HCT116 (cell line): ENCODE data around the gene NUP210.

ENCODE experiments used
- CEBPB ChIP-seq: IDR thresholded peaks from 2 replicates; pipeline ENCODE4 v1.6.1; 2012; ENCODE audit warnings: low read depth
- EGR1 ChIP-seq: IDR thresholded peaks from 2 replicates; pipeline ENCODE4 v1.6.1; 2012; ENCODE audit warnings: low read depth
- EZH2 ChIP-seq: fragments of 200-600 bp; sonication (generic); IDR thresholded peaks from 2 replicates; pipeline ENCODE4 v1.6.1; 2017; ENCODE audit warnings: antibody characterized with exemption, mixed run types
- EZH2phosphoT487 ChIP-seq: fragments of 200-600 bp; IDR thresholded peaks from 2 replicates; pipeline ENCODE4 v1.6.1; 2018; ENCODE audit warnings: antibody characterized with exemption, borderline replicate concordance
- FOSL1 ChIP-seq: IDR thresholded peaks from 2 replicates; pipeline ENCODE4 v1.6.1; 2012; ENCODE audit warnings: low read depth
- JUND ChIP-seq: IDR thresholded peaks from 2 replicates; pipeline ENCODE4 v1.6.1; 2012
- POLR2AphosphoS5 ChIP-seq: IDR thresholded peaks from 2 replicates; pipeline ENCODE4 v1.6.1; 2011; ENCODE audit warnings: mild to moderate bottlenecking, low read depth, low read length, moderate library complexity
- RAD21 ChIP-seq: IDR thresholded peaks from 2 replicates; pipeline ENCODE4 v1.6.1; 2012; ENCODE audit warnings: low read depth, mild to moderate bottlenecking
- TF ChIP-seq, protein P1 (sequence below), 3 experiments: fragments of 200-600 bp in 1 of 3; sonication (generic) in 1 of 3; IDR thresholded peaks in 2 of 3; conservative IDR thresholded peaks in 1 of 3; 2 replicates each; pipeline ENCODE4 v1.5.1; 2012 to 2017; ENCODE audit warnings: low read depth in 2 of 3, low read length in 2 of 3, antibody characterized with exemption in 1 of 3, borderline replicate concordance in 1 of 3, control low read depth in 1 of 3, mild to moderate bottlenecking in 1 of 3, mixed read lengths in 1 of 3, mixed run types in 1 of 3, moderate library complexity in 1 of 3; ENCODE audit not compliant: insufficient read depth in 1 of 3
- TF ChIP-seq, protein P2 (sequence below): IDR thresholded peaks from 2 replicates; pipeline ENCODE4 v1.6.1; 2011; ENCODE audit warnings: mild to moderate bottlenecking, low read length, moderate library complexity; ENCODE audit not compliant: insufficient replicate concordance; ENCODE audit errors: extremely low read depth

DNA sequence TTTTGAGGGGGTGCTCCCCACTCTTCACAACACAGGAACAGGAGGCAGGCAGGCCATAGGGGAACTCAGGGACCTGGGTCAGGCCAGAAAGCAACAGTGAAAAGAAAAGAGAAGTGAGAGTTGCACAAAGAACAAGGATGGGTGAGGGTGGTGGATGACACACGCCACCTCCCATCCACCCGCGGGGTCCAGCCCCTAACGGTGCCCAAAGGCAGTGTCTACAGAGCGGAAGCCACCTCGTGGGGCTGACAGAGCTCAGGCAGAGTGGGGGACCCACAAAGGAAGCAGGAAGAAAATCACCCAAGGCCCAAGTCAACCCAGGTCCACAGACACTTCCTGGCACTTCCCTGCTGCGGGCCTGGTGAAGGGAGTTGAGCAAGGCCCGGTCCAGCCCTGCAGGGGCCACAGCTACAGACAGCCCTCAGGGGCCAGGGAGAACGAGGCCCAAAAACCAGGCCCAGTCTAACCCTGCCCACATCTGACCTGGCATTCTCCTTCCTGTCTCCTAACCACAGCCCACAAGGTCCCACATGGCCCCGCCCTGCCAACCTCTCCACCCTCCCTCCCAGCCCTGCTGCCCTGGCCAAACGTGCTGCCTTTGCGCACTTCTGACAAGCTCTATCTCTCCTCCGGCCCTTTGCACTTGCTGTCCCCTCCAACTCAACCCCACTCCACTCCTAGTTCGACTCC, 5.9 kb downstream of the NUP210 start:
- no peak for TF ChIP-seq EZH2
- no peak for TF ChIP-seq EGR1
- no peak for TF ChIP-seq CEBPB
- TF ChIP-seq, protein P1, sequence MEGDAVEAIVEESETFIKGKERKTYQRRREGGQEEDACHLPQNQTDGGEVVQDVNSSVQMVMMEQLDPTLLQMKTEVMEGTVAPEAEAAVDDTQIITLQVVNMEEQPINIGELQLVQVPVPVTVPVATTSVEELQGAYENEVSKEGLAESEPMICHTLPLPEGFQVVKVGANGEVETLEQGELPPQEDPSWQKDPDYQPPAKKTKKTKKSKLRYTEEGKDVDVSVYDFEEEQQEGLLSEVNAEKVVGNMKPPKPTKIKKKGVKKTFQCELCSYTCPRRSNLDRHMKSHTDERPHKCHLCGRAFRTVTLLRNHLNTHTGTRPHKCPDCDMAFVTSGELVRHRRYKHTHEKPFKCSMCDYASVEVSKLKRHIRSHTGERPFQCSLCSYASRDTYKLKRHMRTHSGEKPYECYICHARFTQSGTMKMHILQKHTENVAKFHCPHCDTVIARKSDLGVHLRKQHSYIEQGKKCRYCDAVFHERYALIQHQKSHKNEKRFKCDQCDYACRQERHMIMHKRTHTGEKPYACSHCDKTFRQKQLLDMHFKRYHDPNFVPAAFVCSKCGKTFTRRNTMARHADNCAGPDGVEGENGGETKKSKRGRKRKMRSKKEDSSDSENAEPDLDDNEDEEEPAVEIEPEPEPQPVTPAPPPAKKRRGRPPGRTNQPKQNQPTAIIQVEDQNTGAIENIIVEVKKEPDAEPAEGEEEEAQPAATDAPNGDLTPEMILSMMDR (IDR thresholded peaks at IDR 0.05 in 2 of 3, conservative IDR thresholded peaks at IDR 0.05 in 1 of 3; ENCODE audit: borderline replicate concordance in 1 of 3, insufficient read depth in 1 of 3, low read depth in 2 of 3, low read length in 2 of 3), result no peak
- TF ChIP-seq POLR2AphosphoS5, result no peak
- TF ChIP-seq JUND, result no peak
- TF ChIP-seq RAD21, result no peak
- TF ChIP-seq, protein P2, sequence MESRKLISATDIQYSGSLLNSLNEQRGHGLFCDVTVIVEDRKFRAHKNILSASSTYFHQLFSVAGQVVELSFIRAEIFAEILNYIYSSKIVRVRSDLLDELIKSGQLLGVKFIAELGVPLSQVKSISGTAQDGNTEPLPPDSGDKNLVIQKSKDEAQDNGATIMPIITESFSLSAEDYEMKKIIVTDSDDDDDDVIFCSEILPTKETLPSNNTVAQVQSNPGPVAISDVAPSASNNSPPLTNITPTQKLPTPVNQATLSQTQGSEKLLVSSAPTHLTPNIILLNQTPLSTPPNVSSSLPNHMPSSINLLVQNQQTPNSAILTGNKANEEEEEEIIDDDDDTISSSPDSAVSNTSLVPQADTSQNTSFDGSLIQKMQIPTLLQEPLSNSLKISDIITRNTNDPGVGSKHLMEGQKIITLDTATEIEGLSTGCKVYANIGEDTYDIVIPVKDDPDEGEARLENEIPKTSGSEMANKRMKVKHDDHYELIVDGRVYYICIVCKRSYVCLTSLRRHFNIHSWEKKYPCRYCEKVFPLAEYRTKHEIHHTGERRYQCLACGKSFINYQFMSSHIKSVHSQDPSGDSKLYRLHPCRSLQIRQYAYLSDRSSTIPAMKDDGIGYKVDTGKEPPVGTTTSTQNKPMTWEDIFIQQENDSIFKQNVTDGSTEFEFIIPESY, result no peak
- no peak for TF ChIP-seq FOSL1
- no peak for TF ChIP-seq EZH2phosphoT487
